Sciatic nerve (tissue), 2 donors: Measurements from ENCODE around the gene CCDC190. TPM values are rescaled to one million over a fixed set of nuclear protein-coding genes. Genes with fewer than 3 reads are reported as not detected.
A peak's percentile ranks its signal among the peaks of the same experiment; 100 is the strongest.
"Not testable (repeated sequence)": the region's sequence is repeated elsewhere in the genome, so short reads cannot be mapped to it uniquely, and the experiment has no call there.

ENCODE experiments used
- ATAC-seq: fragments of 200-7000 bp; cut with Tn5 transposase; one replicate; pipeline ENCODE4 v1.9.1; 2020; ENCODE audit warnings: mild to moderate bottlenecking, moderate library complexity
- DNase-seq: peaks from one replicate; pipeline ENCODE4 v3.0.0-alpha.2; 2020; ENCODE audit warnings: low spot score
- intact Hi-C: fragments of 100-400 bp; cut with DNase I; formaldehyde crosslinking; loops from one replicate; pipeline ENCODE4 v1.14.2; 2022
- total RNA-seq: library from RNA; stranded (reverse); fragmentation: NEBNext Ultra II Directional; extraction: Animal tissue kit (Norgen Biotek cat#: 25700); gene quantifications from one replicate; pipeline ENCODE4 v1.2.1, GENCODE V29; 2021
- donor health status: DM: no; HTN: no; CAD: no.
- donor health status: DM: no; HTN: no; CAD: no.

The CCDC190 gene
- total RNA-seq, 1 donor from 2014 or later: 0.22 TPM

- DNase-seq (no peak), ATAC-seq (no peak)
- intact Hi-C loops: loop anchor here (10.0 kb wide), 1 partner anchor 433 kb away; no protein-coding TSS in a partner anchor
These were observed 20.6 kb upstream of the CCDC190 start for GRCh38 chr1:162881590-162881989.

- not testable (repeated sequence) for DNase-seq, ATAC-seq
- intact Hi-C loops: loop anchor here (10.0 kb wide), 1 partner anchor 434 kb away; no protein-coding TSS in a partner anchor
These were observed 19.6 kb upstream of the CCDC190 start for GRCh38 chr1:162880617-162881016.

GRCh38 chr1:162878000-162878596 is 17.1 kb upstream of the CCDC190 start:
- DNase-seq (peak; percentile 61), ATAC-seq (no peak)
- intact Hi-C loops: no loop called here

GRCh38 chr1:162877412-162877811 is 16.4 kb upstream of the CCDC190 start:
- DNase-seq (no peak), ATAC-seq (no peak)
- intact Hi-C loops: no loop called here

DNA sequence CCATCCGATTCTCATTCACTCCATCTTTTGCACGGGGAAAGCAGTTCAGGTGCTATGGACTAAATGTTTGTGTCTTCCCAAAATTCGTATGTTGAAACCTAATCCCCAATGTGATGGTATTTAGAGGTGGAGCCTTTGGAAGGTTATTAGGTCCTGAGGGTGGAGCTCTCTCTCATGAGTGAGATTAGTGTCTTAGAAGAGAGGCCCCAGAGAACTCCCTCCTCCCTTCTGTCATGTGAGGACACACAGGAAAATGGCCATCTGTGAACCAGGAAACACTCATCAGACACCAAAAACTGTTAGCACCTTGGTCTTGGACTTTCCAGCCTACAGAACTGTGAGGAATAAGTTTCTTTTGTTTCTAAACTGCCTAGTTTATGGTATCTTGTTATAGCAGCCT is 15.8 kb upstream of the CCDC190 start:
- ATAC-seq: no peak
- intact Hi-C loops: no loop called here
- no peak for DNase-seq

DNA sequence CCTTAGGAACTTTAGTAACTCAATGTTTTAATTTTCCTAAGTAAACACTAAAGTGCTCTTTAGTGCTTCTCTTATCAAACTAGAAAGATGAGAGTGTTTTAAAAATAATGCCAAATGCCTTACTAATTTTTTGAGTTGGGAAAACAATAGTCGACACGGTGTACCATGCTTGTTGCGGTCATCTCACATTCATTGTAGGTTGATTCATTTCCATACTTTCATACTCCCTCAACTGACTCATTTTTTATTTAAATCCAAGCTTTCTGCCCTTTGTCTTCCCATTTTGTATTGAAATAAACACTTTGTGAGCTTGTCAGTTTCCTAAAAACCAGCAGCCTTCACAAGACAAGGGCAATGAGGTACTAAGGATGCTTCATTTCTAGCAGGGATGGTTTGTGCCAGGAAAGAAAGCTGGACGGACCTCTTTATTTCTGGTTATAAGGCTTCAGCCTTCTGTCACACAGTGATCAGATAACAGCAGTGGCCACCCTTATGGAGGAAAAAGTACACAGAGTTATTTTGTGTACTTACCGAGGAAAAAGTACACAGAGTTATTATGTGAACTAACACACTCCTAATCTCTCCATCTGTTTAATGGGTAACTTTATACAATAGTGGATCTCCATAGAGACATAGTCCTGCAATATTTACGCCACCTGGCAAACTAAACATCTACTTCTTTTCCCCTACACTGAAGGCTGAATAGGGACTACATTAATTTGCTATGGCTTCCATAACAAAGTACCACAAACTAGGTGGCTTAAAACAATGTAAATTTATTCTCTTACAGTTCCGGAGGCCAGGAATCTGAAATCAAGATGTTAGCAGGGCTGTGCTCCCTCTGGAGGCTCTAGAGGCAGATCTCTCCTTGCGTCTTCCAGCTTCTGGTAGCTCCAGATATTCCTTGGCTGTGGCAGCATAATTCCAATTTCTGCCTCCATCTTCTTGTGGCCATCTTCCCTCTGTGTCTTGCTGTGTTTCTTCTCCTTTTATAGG is 13.0 kb upstream of the CCDC190 start:
- ATAC-seq: no peak
- intact Hi-C loops: no loop called here

GRCh38 chr1:162872981-162873380 is 12.0 kb upstream of the CCDC190 start:
- DNase-seq: no peak
- intact Hi-C loops: no loop called here
- ATAC-seq: no peak

More for the DNA sequence above, 13.0 kb upstream of the CCDC190 start:
- DNase-seq: no peak

- DNase-seq, intact Hi-C loops, ATAC-seq: not testable (repeated sequence)
These were observed 10.4 kb upstream of the CCDC190 start for GRCh38 chr1:162871417-162871816.

- ATAC-seq (no peak), DNase-seq (no peak)
- intact Hi-C loops: no loop called here
These were observed 8.0 kb upstream of the CCDC190 start for GRCh38 chr1:162868972-162869371.

DNA sequence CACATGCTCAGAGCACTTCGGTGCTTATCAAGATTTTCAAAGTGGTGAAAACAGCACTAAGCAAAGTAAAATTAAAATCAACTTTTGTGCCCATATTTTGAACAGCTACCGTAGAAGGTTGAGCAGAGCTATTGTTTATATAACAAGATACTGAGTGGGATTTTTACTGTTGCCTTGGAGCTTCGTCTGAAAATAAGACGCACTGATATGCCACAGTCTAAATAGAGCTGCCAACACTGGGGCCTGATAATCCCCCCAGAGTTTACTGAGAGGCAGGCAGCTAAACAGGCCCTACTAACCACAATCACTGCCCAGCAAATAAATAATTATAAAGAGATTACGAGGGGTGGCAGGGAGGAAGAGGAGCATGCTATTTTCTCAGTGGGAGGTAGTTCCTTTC is 650 bp upstream of the CCDC190 start:
- ATAC-seq (no peak), DNase-seq (no peak)
- intact Hi-C loops: no loop called here

GRCh38 chr1:162859191-162859590 is 1.8 kb downstream of the CCDC190 start:
- ATAC-seq: no peak
- intact Hi-C loops: no loop called here
- DNase-seq: no peak

GRCh38 chr1:162857850-162858249 is 3.1 kb downstream of the CCDC190 start:
- intact Hi-C loops: no loop called here
- DNase-seq: no peak
- ATAC-seq: no peak

- intact Hi-C loops: no loop called here
- DNase-seq (no peak), ATAC-seq (peak; percentile 70)
These were observed 4.7 kb downstream of the CCDC190 start for GRCh38 chr1:162856260-162856659.

DNA sequence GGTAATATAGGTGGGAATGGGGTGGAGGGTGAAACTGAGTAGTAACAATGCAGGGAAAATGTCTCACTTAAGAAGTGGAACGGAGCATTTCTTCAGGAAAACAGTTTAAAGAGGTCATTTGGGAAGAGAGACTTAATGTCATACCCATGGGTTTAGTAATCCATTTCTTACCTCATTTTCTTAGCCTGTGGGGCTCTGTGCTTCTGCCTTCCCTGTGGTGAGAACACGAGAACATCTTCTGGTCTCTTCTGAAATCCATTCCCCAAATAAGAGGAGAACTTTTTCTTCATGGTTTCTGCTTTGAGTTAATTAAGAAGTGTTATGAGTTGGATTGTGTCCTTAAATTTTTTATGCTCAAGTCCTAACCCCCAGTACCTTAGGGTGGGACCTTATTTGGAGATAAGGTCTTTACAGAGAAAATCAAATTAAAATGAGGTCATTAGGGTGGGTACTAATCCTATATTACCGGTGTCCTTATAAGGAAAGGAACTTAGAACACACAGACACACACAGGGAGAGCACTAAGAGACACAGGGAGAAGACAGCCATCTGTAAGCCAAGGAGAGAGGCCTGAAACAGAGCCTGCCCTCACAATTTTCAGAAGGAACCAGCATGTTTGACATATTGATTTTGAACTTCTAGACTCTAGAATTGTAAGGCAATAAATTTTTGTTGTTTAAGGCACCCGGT is 5.4 kb downstream of the CCDC190 start:
- DNase-seq (no peak), ATAC-seq (peak; percentile 21)
- intact Hi-C loops: no loop called here

DNA sequence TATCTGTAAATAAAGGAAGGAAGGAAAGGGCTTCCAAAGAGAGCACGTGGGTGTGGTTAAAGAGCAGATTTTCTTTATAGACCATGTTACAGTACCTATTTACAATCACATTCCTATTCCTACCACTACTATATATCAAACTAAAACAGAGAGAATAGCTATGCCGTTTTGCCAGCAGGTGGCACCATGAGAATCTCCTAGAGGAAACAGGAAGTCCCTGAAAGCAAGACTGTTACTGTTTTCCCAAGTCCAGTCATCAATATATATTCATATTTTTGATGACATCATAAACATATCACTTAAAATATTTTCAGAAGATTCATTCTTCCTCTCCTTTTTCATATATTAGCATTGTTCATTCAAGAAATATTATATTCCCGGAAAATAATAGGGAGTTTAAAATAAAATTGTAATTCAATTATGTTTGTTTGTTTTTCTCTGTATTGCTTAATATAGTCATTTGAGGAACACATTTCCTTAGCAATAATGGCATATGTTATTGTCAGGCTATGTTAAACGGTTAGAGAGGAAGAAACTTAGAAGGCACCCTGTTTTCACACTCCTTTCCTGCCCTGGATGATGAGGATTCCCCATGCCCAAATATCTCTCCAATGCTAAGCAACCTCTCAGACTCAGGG is 6.6 kb downstream of the CCDC190 start:
- intact Hi-C loops: no loop called here
- peak; percentile 76 for DNase-seq
- ATAC-seq: peak; percentile 76

DNA sequence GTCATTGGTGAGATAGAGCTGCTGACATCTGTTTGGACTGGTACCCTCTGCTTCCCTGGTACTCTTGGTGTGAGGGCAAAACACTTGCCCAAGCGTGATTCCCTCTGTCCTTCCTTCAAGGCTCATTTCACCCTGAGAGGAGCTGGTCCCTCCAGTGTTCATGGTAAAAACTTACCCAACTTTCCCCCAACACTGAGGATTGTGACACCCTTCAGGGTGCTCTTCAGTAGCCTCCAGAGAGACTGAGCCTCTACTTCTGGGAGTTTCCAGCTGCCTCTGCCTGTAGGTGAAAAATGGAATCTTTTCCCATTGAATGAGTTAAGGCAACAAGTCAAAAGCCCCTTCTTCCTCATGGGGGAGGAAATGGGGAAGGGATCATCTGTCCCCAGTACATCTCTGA is 9.6 kb downstream of the CCDC190 start:
- DNase-seq: no peak
- ATAC-seq: no peak
- intact Hi-C loops: no loop called here

- intact Hi-C loops: no loop called here
- ATAC-seq: no peak
- DNase-seq: no peak
These were observed 11.3 kb downstream of the CCDC190 start for GRCh38 chr1:162849711-162850110.

- ATAC-seq: peak; percentile 68
- intact Hi-C loops: no loop called here
- peak; percentile 93 for DNase-seq
These were observed 13.0 kb downstream of the CCDC190 start for GRCh38 chr1:162847839-162848453.
